Activated T-cell treated with anti-CD3 and anti-CD28 coated beads for 24 hours (primary cell): Measurements from ENCODE around the gene SNN.

Experiments used
- DNase-seq: peaks from one replicate; pipeline ENCODE4 v3.0.0-alpha.2; 2020; ENCODE audit warnings: low read depth

Gene SNN

DNA sequence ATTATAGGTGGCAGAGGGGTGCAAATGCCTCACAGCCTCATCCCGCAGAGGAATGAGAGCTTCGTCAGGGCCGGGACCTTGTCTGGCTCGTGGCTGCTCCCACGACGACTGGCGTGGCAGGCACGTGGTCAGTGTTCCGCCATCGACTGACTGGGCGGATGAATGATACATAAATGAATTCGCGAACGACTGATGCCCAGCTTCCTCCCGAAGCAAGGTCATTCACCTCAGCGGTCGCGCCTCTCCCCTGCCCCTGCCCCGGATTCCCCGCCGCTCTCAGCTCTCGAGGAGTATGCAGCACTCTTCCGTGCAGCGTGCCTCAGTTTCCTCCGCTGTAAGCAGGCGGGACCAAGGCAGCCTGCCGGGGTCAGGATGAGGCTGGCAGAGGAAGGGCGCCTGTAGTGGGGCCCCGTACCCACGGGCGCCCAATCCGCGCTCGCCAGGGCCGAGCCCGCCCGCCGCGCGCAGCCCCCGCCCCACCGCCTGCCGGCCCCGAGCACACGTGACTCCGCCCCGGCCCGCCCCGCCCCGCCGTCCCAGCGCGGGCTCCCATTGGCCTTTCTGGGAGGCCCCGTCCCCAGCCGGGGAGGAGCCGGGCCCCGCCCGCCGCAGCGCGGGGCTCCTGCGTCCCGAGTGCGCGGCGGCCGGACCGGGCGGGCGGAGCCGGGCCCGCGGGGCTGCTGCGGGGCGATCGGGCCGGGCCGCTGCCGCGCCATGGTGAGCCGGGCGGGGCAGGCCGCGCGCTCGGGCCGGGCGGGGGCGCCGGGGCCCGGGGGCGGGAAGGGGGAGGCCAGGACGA lies at the start of gene SNN:
TSS of gene SNN (plus strand) at position 632 of the 799 bp plus-strand sequence. CDS start 7,605 bp downstream, outside the sequence.
- peak; percentile 82 for DNase-seq

DNA sequence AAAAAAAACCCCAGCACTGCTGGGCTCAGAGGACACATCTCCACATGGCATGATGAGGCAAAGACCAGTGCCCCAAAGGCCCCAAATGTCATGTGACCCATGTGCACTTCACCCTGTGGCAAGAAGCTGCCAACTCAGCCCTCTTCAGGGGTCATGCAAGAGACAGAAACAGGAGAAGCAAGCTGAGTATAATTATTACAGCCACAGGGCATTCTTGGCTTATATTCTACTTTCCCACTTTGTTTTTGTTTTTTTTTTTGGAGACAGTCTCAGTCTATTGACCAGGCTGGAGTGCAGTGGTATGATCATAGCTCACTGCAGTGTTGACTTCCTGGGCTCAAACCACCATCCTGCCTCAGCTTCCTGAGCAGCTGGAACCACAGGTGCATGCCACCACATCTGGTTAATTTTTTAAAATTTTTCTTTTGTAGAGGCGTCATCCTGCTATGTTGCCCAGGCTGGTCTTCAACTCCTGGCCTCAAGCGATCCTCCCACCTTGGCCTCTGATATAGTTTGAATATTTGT lies 48.9 kb upstream of the SNN start:
- no peak for DNase-seq

DNA sequence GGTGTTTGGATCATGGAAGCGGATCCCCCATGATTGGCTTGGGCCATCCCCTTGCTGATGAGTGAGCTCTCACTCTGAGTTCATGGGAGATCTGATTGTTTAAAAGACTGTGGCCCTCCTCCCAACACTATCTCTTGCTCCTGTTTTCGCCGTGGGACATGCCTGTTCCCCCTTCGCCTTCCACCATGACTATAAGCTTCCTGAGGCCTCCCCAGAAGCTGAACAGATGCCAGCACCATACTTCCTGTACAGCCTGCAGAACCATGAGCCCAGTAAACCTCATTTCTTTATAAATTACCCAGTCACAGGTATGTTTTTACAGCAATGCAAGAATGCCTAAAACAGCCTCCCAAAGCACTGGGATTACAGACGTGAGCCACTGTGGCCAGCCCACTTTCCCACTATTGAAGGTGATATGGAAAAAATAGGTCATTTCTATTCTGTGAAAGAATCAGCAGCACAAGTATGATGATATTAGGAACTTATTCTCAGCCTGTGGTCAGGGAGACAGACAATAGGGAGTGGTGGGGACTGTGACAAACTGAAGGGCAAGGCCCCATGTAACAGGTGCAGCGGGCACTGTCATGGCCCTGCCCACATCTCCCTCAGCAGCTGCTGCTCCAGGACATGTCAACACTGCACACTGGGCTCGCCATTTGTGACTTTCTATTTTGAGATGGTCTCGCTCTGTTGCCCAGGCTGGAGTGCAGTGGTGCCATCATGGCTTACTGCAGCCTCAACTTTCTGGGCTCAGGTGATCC lies 47.8 kb upstream of the SNN start:
- no peak for DNase-seq

DNA sequence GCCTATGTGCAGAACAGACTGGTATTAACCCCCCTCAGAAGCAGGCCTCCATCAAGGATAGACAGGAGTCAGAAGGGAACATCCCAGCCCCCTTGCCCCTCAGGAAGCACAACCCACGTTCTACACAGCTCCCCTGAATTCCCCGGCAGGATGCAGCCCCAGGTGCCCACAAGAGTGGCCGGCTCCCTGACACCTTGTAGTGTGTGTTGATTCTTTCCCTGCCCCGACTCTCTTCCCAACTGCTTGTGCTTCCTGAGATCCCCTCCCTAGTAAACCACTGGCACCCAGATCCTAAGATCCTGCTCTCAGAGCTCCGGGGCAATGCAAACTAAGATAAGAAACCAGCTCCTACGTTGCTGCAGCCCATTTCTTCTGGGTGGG lies 46.7 kb upstream of the SNN start:
- DNase-seq = no peak

DNA sequence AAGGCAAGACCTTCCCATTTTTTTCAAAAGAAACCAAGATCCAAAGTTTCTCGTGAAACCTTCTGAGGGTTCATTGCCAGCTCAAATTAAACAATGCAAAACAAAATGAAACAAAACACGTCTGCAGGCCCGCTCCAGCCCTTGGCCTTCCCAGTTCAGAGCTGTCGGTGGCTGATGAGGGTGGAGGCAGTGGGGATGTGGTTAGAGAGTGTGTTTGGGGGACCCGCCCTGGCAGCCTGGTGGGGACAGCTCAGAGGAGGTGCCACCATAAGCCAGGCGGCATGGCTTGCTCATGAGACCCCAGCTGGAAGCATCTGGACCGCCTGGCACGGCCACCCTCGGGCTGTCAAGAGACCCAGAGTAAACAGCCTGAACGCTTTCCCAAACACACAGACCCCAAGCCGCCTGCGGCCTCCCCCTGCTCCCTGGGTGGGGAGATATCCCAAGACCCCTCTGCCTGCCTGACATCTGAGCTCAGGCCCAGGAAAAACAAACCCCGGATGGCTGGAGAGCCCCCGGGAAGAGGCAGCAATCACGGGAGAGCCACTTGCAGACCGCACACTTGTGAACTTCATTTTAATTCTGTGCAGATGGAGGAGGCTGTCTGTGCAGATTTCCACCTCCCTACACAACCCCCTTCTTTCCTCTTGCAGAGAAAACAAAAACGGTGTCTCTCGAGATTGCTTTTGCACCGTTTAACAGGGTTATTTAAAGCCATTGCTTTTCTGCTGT lies 46.2 kb upstream of the SNN start:
- no peak for DNase-seq

DNA sequence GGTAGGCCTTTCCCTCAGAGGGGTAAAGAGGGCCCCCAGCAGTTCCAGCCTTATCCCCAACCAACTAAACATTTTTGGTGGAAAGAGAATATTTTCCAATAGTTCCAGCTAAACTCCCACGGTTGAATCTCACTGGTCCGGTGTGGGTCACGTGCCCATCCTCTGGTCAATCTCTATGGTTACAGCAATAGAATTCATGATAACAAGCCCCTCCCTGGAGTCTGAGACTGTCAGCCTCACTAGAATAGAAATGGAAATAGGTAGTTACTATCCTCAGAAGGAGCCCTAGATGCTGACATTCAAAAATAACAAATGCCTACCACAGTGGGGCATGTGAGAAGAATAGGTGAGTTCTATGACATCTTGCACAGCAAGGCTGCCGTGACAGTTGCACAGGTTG lies 44.0 kb upstream of the SNN start:
- no peak for DNase-seq

DNA sequence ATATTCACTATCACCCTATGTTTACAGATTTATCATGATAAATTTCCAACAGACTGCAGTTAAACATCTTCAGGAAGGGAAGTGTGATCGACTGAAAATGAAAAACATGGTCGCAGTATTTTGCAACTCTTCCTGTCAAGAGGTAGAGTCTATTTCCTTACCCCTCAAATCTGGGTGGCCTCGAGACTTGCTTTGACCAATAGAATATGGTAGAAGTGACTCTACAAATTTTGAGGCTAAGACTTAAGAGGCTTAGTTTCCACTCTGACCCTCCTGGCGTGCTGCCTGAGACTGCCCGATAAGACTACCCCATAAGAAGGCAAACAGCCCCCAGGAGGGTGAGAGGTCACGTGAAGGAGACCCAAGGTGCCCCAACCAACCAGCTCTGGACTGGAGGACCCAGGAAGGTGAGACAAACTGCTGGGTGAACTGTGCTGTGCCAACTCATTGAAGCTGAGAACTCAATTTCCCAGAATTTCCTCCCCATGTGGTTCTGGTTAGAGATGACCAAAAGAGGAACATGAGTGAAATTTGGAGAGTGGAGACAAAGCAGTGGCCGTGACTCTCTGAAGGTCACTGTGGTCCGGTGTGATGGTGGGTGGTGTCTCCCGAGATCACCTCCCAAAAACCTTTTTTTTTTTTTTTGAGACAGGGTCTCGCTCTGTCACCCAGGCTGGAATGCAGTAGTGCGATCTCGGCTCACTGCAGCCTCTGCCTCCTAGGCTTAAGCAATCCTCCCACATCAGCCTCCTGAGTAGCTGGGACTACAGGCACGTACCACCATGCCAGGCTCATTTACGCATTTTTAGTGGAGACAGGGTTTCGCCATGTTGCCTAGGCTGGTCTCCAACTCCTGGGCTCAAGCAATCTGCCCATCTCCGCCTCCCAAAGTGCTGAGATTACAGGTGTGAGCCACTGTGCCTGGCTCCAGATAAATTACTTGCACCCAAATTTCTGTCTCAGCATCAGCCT lies 43.3 kb upstream of the SNN start:
- DNase-seq = no peak

DNA sequence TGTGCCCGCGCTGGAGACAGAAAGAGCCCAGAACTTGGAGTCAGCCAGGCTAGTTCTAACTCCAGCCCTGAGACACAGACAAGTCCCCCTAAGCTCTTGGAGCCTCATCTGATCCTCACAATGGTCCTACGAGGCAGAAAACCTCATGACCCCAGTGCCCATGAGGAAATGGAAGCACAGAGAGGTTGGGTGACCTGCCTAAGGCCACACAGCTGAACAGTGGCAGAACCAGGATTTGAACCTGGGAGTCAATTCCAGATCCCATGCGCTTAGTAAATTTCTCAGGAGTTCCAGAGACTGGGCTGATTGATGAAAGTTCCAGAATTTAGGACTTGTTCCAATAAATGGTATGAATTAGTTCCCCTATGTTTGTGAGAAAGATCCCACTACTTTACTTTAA lies 42.5 kb upstream of the SNN start:
- DNase-seq = no peak

DNA sequence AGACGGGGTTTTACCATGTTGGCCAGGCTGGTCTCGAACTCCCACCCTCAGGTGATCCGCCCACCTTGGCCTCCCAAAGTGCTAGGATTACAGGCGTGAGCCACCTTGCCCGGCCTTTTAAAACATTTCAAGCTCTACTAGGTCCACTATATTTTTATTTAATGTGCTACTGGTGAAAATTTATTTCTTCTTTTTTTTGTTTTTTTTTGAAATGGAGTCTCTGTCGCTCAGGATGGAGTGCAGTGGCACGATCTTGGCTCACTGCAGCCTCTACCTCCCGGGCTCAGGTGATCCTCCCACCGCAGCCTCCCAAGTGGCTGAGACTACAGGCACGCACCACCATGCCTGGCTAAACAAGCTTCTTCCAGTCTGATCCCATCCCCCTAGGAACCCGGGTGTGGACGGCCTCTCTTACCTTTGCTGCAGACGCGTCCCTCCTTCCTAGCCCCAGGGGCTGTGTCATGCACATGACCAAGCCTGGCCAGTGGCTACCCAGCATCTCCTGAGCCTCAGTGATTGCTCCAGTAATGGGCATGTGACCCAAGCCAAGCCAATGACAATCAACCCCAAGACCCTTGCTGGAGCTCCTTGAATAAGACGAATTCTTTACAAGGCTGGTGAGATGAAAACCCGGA lies 41.5 kb upstream of the SNN start:
- DNase-seq = no peak

DNA sequence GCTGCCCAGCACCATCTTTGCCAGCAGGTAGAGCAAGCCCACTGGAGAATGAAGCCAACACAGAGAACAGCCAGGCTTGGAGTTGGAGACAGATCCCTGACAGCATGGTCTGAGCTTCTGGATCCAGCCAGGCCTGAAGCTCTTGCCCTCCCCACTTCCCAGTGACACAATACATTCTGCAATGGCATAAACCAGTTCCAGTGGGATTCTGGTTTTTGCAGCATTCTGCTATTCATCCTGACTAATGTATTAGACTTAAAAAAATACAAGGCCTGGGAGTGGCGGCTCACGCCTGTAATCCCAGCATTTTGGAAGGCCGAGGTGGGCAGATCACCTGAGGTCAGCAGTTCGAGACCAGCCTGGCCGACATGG lies 41.0 kb upstream of the SNN start:
- no peak for DNase-seq

DNA sequence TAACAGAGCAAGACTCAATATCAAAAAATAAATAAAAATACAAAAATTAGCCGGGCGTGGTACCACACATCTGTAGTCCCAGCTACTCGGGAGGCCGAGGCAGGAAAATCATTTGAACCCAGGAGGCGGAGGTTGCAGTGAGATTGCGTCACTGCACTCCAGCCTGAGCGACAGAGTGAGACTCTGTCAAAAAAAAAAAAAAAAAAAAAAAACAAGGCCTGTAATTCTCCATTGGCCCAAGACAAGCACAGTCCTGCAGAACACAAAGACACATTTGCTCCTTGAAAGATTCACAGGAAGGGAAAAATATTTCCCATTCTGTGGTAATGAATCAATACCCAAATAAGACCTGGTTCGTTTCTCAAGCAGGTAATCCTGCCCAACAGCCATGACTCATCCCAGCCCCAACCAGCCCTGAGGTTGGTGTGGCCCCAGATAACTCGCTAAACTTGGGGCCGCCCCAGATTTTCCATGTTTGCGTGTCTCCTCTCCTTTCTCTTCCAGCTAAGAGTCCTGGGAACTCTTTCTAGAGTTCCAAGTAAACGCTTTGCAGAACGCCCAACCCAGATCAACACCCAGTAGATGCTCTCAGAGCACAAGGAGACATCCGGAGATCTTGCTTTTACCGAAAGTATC lies 40.3 kb upstream of the SNN start:
- no peak for DNase-seq

DNA sequence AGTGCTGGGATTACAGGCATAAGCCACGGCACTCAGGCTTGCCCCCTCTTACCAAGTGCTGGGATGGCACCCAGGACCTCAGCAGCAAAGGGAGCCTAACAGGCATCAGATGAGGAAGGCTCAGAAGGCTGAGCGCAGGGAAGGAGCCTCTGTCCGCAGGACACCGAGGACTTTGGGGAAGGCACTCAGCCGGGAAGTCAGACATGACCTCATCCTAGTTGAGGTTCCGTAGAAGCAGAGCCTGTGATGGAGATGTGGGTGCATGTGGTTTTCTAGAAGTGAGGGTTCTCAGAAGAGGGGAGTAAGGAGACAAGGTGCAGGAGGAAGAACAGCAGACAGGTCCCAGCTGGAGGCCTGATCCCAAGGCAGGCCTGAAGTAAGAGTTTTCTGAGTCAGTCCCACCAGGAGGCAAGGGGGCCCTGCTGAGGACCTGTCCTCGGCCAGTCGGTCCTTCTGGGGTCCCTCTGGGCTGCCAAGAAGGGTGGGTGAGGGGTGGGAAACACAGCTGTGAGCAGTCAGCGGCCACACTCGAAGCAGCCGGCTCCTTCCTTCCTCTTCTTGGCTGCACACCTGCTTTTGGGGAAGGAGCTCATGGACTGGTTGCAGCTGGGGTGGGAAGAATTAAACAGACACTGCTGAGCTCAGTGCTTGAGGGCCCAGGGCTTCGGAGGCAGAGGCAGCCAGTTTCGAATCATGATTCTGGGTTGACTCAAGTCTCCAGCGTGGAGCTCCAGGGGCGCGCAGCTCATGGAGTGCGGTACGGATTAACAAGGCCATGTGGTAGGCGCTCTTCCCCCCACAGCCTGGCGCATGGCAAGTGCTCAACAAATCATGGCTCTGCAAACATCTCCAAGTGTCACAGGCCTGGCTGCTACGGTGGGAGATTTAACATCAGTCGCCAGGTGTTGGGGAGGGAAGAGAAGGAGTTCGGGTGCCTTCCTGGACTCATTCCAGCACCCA lies 38.9 kb upstream of the SNN start:
- DNase-seq = no peak

DNA sequence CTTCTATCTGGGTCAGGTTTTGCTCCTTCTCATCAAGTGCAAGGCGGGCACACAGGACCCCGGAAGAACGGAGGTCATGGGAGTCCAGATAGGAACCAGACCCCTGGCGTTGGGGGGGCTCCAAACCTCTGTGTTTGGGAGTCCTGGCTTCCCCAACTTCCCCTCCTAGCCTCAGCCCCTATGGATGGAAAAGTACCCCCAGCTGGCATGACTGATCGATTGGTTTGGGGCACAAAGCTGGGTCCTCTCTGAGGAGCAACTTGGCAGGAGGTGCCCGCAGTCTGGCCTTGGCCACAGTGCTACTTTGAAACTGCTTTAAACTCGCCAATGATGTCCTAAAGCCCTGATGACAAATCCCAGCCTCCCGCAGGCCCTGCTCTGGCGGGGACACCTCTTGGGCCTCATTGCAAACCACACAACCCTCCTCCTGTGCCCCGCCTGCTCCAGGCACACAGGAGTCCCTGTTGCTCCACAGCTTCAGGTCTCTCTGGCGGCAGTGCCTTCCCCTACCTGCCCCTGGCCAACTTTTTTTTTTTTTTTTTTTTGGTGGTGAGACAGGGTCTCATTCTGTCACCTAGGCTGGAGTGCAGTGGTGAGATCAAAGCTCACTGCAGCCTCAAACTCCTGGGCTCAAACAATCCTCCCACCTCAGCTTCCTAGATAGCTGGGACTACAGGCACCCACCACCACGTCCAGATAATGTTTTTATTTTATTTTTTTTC lies 38.0 kb upstream of the SNN start:
- DNase-seq = no peak

DNA sequence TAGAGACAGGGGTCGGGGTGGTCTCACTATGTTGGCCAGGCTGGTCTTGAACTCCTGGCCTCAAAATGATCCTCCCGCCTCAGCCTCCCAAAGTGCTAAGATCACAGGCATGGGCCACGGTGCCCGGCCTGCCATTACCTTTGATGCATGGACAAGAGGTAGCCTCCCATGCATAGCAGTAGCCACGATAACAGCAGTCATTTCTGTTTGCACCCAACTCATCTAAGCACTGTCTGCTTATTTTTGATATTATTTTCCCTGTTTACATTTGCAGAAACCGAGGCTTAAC lies 37.5 kb upstream of the SNN start:
- no peak for DNase-seq

DNA sequence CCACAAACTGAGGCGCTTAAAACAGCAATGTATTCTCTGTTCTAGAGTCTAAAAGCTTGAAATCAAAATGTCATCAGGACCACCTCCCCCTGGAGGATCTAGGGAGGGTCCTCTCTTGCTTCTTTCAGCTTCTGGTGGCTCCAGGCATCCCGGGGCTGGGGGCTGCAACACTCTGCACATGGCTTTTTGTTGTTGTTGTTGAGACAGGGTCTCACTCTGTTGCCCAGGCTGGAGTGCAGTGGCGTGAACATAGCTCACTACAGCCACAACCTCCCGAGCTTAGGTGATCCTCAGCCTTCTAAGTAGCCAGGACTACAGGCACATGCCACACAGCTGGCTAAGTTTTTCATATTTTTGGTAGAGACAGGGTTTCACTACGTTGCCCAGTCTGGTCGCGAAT lies 37.0 kb upstream of the SNN start:
- DNase-seq = no peak

DNA sequence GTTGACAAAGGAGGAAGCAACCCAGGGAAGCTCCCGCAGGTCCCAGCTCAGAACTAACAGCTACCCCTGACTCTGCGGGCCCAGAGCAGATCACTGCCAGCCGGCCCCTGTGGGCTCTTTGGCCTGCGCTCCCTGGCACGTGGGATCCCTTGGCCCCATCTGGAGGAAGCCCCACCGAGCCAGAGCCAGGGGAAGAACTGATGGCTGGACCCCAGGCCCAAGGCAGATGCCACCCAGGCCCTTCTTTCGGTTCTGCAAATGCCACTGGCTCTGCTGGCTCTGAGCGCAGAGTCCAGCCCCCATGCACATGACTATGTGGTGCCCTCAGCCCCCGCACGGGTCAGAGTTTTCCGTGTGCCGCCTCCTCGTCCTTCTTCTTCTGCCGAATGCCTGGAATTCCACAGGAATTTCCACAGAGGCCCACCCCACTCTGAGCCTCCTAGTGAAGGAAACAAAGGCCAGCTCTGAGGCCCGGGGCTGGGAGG lies 35.8 kb upstream of the SNN start:
- DNase-seq = no peak

DNA sequence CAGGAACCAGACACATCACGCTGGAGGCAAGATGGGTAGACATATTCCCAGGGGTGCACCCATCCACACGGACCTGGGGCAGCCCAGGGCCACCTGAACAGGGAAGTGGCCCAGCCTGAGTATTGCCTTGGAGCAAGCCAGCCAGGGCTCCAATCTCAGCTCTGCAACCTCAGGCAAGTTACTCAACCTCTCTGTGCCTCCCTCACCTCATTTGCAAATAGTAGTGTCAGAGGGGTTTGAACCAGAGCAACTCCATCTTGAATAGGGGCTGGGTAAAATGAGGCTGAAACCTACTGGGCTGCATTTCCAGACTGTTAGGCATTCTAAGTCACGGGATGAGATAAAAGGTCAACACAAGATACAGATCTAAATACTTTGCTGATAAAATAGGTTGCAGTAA lies 35.1 kb upstream of the SNN start:
- no peak for DNase-seq

DNA sequence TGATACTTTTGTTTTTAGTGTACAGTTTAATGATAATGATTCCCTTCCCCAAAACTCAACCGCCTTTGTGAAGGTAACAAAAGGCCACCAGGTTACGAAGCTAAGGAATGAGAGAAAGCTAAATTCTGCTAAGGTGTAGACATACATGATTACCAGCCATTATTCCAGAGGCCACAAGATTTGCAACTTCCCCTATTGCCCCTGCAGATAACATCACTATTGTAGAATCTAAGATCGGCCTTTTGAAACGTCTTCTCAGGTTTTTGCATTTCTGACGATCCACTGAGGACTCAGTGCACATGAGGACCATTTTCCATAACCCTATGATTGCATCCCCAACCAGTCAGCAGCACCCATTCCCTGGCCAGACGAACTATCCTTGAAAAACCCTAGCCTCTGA lies 33.9 kb upstream of the SNN start:
- no peak for DNase-seq
